A673 (cell line): ENCODE data around the gene HOXD4.

Experiments used
- EZH2 ChIP-seq: fragments of 200-600 bp; sonication (generic); IDR thresholded peaks from 2 replicates; pipeline ENCODE4 v1.6.1; 2017; ENCODE audit warnings: borderline replicate concordance, low read depth, mild to moderate bottlenecking, mixed read lengths, antibody characterized with exemption, low read length; ENCODE audit not compliant: poor library complexity, severe bottlenecking
- TF ChIP-seq, protein P1 (sequence below): fragments of 300-800, 200-600 bp; sonication (generic); conservative IDR thresholded peaks from 2 replicates; pipeline ENCODE4 v1.5.1; 2017; ENCODE audit warnings: low read depth, mild to moderate bottlenecking, antibody characterized with exemption, low read length, moderate library complexity, mixed read lengths

DNA sequence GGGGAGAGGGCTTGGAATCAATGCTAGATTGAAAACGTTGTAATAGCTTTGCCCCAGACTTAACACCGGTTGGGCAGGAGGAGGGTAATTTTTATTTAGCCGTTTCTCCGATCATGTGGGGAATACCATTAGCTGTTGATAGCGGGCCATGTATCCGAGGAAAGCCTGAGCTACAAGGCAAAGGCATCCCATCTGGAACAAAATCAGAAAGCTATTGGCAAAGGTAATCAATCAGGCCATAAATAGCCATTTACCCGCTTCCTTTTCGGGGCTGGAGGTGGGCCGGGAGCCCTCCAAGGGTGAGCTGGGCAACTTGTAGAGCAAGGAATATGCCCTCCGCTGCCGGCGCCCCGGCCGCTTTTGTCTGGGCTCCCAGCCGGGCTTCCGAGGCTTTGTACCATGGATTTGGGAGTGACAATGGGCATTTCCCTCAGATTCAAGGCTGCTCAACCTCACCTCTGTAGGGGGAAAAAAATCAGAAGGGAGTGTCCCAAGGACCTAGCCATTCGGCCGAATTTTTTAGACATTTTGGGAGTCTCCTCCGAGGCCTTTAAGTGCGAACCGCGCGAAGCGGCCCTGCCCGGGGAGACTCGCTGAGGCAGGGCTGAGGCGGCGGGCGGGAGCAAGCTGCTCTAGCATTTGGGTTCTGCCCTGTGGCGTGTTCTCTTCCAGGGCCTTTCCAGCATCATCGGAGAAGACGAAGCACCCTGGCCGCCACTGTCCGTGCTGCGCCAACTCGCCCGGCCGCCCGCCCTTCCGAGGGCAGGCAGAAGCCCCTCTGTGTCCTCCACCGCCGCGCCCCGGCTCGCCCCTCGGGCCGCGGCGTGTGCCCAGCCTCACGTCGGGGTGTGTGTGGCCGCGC, 29.9 kb upstream of the HOXD4 start:
- TF ChIP-seq, protein P1, sequence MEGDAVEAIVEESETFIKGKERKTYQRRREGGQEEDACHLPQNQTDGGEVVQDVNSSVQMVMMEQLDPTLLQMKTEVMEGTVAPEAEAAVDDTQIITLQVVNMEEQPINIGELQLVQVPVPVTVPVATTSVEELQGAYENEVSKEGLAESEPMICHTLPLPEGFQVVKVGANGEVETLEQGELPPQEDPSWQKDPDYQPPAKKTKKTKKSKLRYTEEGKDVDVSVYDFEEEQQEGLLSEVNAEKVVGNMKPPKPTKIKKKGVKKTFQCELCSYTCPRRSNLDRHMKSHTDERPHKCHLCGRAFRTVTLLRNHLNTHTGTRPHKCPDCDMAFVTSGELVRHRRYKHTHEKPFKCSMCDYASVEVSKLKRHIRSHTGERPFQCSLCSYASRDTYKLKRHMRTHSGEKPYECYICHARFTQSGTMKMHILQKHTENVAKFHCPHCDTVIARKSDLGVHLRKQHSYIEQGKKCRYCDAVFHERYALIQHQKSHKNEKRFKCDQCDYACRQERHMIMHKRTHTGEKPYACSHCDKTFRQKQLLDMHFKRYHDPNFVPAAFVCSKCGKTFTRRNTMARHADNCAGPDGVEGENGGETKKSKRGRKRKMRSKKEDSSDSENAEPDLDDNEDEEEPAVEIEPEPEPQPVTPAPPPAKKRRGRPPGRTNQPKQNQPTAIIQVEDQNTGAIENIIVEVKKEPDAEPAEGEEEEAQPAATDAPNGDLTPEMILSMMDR, result no peak
- no peak for TF ChIP-seq EZH2
